Right lobe of liver (tissue), 4 donors: ENCODE data around the gene METTL8.

Experiments
- CTCF ChIP-seq, 4 donors: fragments of 200-600 bp in 3 of 4; fragments of 450-650 bp in 1 of 4; IDR thresholded peaks; one replicate each; pipeline versions ENCODE4 v1.5.1 to v1.8.0; 2016 to 2022; ENCODE audit warnings: antibody characterized with exemption in 4 of 4, mild to moderate bottlenecking in 2 of 4
- POLR2A ChIP-seq: fragments of 450-650 bp; IDR thresholded peaks from one replicate; pipeline ENCODE4 v1.6.1; 2017; ENCODE audit warnings: antibody characterized with exemption, mild to moderate bottlenecking
- donor health status: DM: no; HTN: no; CAD: no.
- donor health status: DM: no; HTN: no; CAD: no.
- donor health status: DM: no; HTN: yes; CAD: no.

DNA sequence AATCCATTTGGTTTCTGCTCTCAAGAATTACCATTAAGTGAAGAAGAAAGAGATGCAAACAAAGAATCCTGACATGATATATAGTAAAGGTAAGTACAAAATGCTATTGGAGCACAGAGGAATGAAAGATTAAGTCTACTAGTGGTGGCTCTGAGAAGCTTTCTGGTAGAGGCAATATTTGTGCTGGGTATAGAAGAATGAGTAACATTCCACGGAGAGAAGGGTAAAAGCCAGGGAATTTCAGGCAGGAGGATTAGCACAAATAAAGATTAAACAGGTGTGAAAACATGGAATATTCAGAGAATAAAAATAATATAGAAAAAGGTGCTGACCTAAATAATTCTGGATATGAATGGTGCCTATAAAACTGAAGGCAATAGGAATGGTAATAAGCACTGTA lies 31.8 kb downstream of the METTL8 start:
- TF ChIP-seq CTCF (IDR thresholded peaks at IDR 0.05) = no peak
- TF ChIP-seq POLR2A = no peak
